Gastrocnemius medialis (tissue), 4 donors: ENCODE measurements around the gene SULF2. TPM values are rescaled to one million over a fixed set of nuclear protein-coding genes. Genes with fewer than 3 reads are reported as not detected.

ENCODE experiments used
- ATAC-seq, 2 donors: fragments of 150-250 bp; one replicate each; pipeline ENCODE4 v1.9.1; 2016
- DNase-seq, 2 donors: peaks; one replicate each; pipeline ENCODE4 v3.0.0-alpha.2; 2019
- H3K27ac ChIP-seq, 4 donors: fragments of 200-600 bp; sonication (generic); 1 replicate in 1 of 4; 2 replicates in 3 of 4; pipeline ENCODE4 v1.5.1; 2016 to 2018; ENCODE audit warnings: mild to moderate bottlenecking in 2 of 4, moderate library complexity in 1 of 4
- H3K27me3 ChIP-seq, 3 donors: fragments of 200-600 bp; sonication (generic) in 2 of 3; 1 replicate in 1 of 3; 2 replicates in 2 of 3; pipeline versions ENCODE4 v1.5.1 to v1.6.0; 2016 to 2019; ENCODE audit warnings: mild to moderate bottlenecking in 1 of 3, moderate library complexity in 1 of 3
- H3K36me3 ChIP-seq, 2 donors: fragments of 200-600 bp; sonication (generic) in 1 of 2; one replicate each; pipeline ENCODE4 v1.5.1; 2017 to 2018
- H3K4me1 ChIP-seq, 2 donors: fragments of 200-600 bp; sonication (generic) in 1 of 2; one replicate each; pipeline ENCODE4 v1.5.1; 2016 to 2017; ENCODE audit warnings: mild to moderate bottlenecking in 2 of 2
- H3K4me3 ChIP-seq, 4 donors: fragments of 200-600 bp; sonication (generic) in 3 of 4; 1 replicate in 1 of 4; 2 replicates in 3 of 4; pipeline ENCODE4 v1.5.1; 2016 to 2019; ENCODE audit warnings: mild to moderate bottlenecking in 2 of 4
- H3K9me3 ChIP-seq, 3 donors: fragments of 200-600 bp; sonication (generic) in 2 of 3; 1 replicate in 1 of 3; 2 replicates in 2 of 3; pipeline ENCODE4 v1.5.1; 2016 to 2019
- CTCF ChIP-seq, 5 experiments: fragments of 450-650 bp in 3 of 5; fragments of 200-600 bp in 2 of 5; sonication (generic) in 2 of 5; IDR thresholded peaks in 4 of 5; conservative IDR thresholded peaks in 1 of 5; 1 replicate in 4 of 5; 2 replicates in 1 of 5; pipeline ENCODE4 v1.5.1; 2016 to 2019; ENCODE audit warnings: antibody characterized with exemption in 5 of 5, mild to moderate bottlenecking in 3 of 5, moderate library complexity in 3 of 5
- POLR2A ChIP-seq, 2 donors: fragments of 450-650 bp; IDR thresholded peaks; one replicate each; pipeline ENCODE4 v1.6.1; 2017; ENCODE audit warnings: antibody characterized with exemption in 2 of 2, mild to moderate bottlenecking in 2 of 2, moderate library complexity in 2 of 2
- in situ Hi-C, 4 donors: fragments of 200-750 bp; cut with MboI; loops; one replicate each; pipeline versions ENCODE4 v1.15.0 to v1.8.0; 2017; ENCODE audit warnings: low sequenced_read_pairs in 4 of 4
- intact Hi-C: fragments of 100-400 bp; cut with DNase I; formaldehyde crosslinking; loops from one replicate; pipeline ENCODE4 v1.15.1; 2023; ENCODE audit warnings: low total_unique reads
- total RNA-seq, 4 donors: library from RNA; depleted of rRNA; stranded (reverse); fragments of >200 nt; gene quantifications; one replicate each; pipeline versions ENCODE4 v1.1.0 to v1.2.3, GENCODE V29; 2016

The SULF2 gene
- total RNA-seq, 4 donors from 2014 or later, result 9.8 to 18.8 (median 16.8) TPM

- H3K4me3 ChIP-seq, result no peak overlapping the region
- TF ChIP-seq POLR2A (IDR thresholded peaks at IDR 0.05), result no peak
- no peak for TF ChIP-seq CTCF (IDR thresholded peaks at IDR 0.05 in 4 of 5, conservative IDR thresholded peaks at IDR 0.05 in 1 of 5)
- in situ Hi-C loops (loop anchor here in 3 of 4 donors (10.0 to 25.0 kb wide), 5 partner anchors 100 to 350 kb away; partner anchors contain the start of gene NCOA3 (in 1 of the 3)), intact Hi-C loops (no loop called here)
- peak overlapping the region in 2 of 4 donors; percentile 3 to 29 for H3K27ac ChIP-seq
- H3K4me1 ChIP-seq, result peaks cover 17 to 48% of the 10 kb centered on the region in 2 donors
- ATAC-seq (no peak), DNase-seq (no peak)
- no peaks in the 10 kb centered on the region for H3K36me3 ChIP-seq
- H3K27me3 ChIP-seq, result no peaks in the 10 kb centered on the region
- no peaks in the 10 kb centered on the region for H3K9me3 ChIP-seq
These were observed 172.6 kb downstream of the SULF2 start for GRCh38 chr20:47612670-47613069.

GRCh38 chr20:47611785-47612184 lies 173.5 kb downstream of the SULF2 start:
- Histone ChIP-seq H3K27ac (peak overlapping the region in 1 of 4 donors; percentile 14), H3K36me3 (no peaks in the 10 kb centered on the region), H3K4me1 (peaks cover 17 to 49% of the 10 kb centered on the region in 2 donors), H3K27me3 (no peaks in the 10 kb centered on the region), H3K4me3 (no peak overlapping the region), H3K9me3 (no peaks in the 10 kb centered on the region)
- TF ChIP-seq CTCF (IDR thresholded peaks at IDR 0.05 in 4 of 5, conservative IDR thresholded peaks at IDR 0.05 in 1 of 5) (no peak), POLR2A (IDR thresholded peaks at IDR 0.05) (no peak)
- in situ Hi-C loops (loop anchor here in 3 of 4 donors (10.0 to 25.0 kb wide), 5 partner anchors 99 to 349 kb away; partner anchors contain the start of gene NCOA3 (in 1 of the 3)), intact Hi-C loops (no loop called here)
- DNase-seq (no peak), ATAC-seq (no peak)

GRCh38 chr20:47610945-47611250 lies 174.4 kb downstream of the SULF2 start:
- Histone ChIP-seq H3K4me1 (peaks cover 17 to 51% of the 10 kb centered on the region in 2 donors), H3K36me3 (no peaks in the 10 kb centered on the region), H3K9me3 (no peaks in the 10 kb centered on the region), H3K4me3 (no peak overlapping the region), H3K27ac (peak overlapping the region in 2 of 4 donors; percentile 36 to 52), H3K27me3 (no peaks in the 10 kb centered on the region)
- ATAC-seq (no peak), DNase-seq (no peak)
- TF ChIP-seq CTCF (IDR thresholded peaks at IDR 0.05 in 4 of 5, conservative IDR thresholded peaks at IDR 0.05 in 1 of 5) (no peak), POLR2A (IDR thresholded peaks at IDR 0.05) (no peak)
- intact Hi-C loops (no loop called here), in situ Hi-C loops (loop anchor here in 3 of 4 donors (10.0 to 25.0 kb wide), 5 partner anchors 99 to 349 kb away; partner anchors contain the start of gene NCOA3 (in 1 of the 3))

GRCh38 chr20:47610247-47610944 lies 174.9 kb downstream of the SULF2 start:
- H3K9me3 ChIP-seq, result no peaks in the 10 kb centered on the region
- TF ChIP-seq CTCF (IDR thresholded peaks at IDR 0.05 in 4 of 5, conservative IDR thresholded peaks at IDR 0.05 in 1 of 5) (no peak), POLR2A (IDR thresholded peaks at IDR 0.05) (no peak)
- H3K4me3 ChIP-seq, result no peak overlapping the region
- intact Hi-C loops (no loop called here), in situ Hi-C loops (loop anchor here in 3 of 4 donors (10.0 to 25.0 kb wide), 5 partner anchors 98 to 348 kb away; partner anchors contain the start of gene NCOA3 (in 1 of the 3))
- H3K27ac ChIP-seq, result peak overlapping the region in 3 of 4 donors; percentile 32 to 52 (median 36)
- H3K4me1 ChIP-seq, result peaks cover 17 to 56% of the 10 kb centered on the region in 2 donors
- H3K27me3 ChIP-seq, result no peaks in the 10 kb centered on the region
- DNase-seq, result peak in 1 of 2 donors; percentile 13
- ATAC-seq, result peak; percentile 86 to 90
- no peaks in the 10 kb centered on the region for H3K36me3 ChIP-seq
